Measurements from ENCODE around the gene IRX1.

The IRX1 gene

GRCh38 chr5:3595006-3595961 is at the start of gene IRX1:
Gene IRX1 (plus strand): TSS chr5:3595832. CDS start chr5:3596106, 274 bp downstream.
- peak within 1 kb of the TSS; percentile 59 for H3K4me3 ChIP-seq
- TF ChIP-seq CTCF (IDR thresholded peaks at IDR 0.05): no peak
- peak; percentile 22 for DNase-seq (ENCODE audit: low spot score)
- no peak within 1 kb of the TSS for H3K27ac ChIP-seq

- no peak for TF ChIP-seq CTCF (IDR thresholded peaks at IDR 0.05)
- H3K4me3 ChIP-seq: no peak overlapping the region
- DNase-seq (ENCODE audit: low spot score): no peak
- H3K27ac ChIP-seq: no peak overlapping the region
These were observed 49.6 kb upstream of the IRX1 start for GRCh38 chr5:3546028-3546427.

GRCh38 chr5:3564116-3564515 is 31.5 kb upstream of the IRX1 start:
- no peak for DNase-seq (ENCODE audit: low spot score)
- Histone ChIP-seq H3K4me3 (no peak overlapping the region), H3K27ac (no peak overlapping the region)
- no peak for TF ChIP-seq CTCF (IDR thresholded peaks at IDR 0.05)

GRCh38 chr5:3564827-3565518 is 30.7 kb upstream of the IRX1 start:
- no peak for TF ChIP-seq CTCF (IDR thresholded peaks at IDR 0.05)
- Histone ChIP-seq H3K4me3 (no peak overlapping the region), H3K27ac (no peak overlapping the region)
- DNase-seq (ENCODE audit: low spot score): no peak

- Histone ChIP-seq H3K27ac (no peak overlapping the region), H3K4me3 (no peak overlapping the region)
- no peak for DNase-seq (ENCODE audit: low spot score)
- no peak for TF ChIP-seq CTCF (IDR thresholded peaks at IDR 0.05)
These were observed 10.7 kb upstream of the IRX1 start for GRCh38 chr5:3584724-3585531.

- H3K4me3 ChIP-seq: peak overlapping the region; percentile 9
- H3K27ac ChIP-seq: no peak overlapping the region
- no peak for DNase-seq (ENCODE audit: low spot score)
- no peak for TF ChIP-seq CTCF (IDR thresholded peaks at IDR 0.05)
These were observed 5.3 kb upstream of the IRX1 start for GRCh38 chr5:3590161-3590966.
